ENCODE measurements around the gene MPZL3.
"Not testable (repeated sequence)": the region's sequence is repeated elsewhere in the genome, so short reads cannot be mapped to it uniquely, and the experiment has no call there.

The MPZL3 gene

GRCh38 chr11:118212131-118212725, 39.9 kb downstream of the MPZL3 start:
- DNase-seq: no peak

- DNase-seq: no peak
These were observed 41.2 kb downstream of the MPZL3 start for GRCh38 chr11:118211006-118211405.

GRCh38 chr11:118210323-118210722, 41.8 kb downstream of the MPZL3 start:
- no peak for DNase-seq

GRCh38 chr11:118209033-118209432, 43.1 kb downstream of the MPZL3 start:
- DNase-seq: no peak

GRCh38 chr11:118207079-118207478, 45.1 kb downstream of the MPZL3 start:
- no peak for DNase-seq

GRCh38 chr11:118206391-118207031, 45.7 kb downstream of the MPZL3 start:
- DNase-seq: no peak

GRCh38 chr11:118205606-118206378, 46.4 kb downstream of the MPZL3 start:
- no peak for DNase-seq

- DNase-seq: peak; percentile 73
These were observed 49.4 kb downstream of the MPZL3 start for GRCh38 chr11:118202599-118203422.

GRCh38 chr11:118201966-118202365, 50.2 kb downstream of the MPZL3 start:
- no peak for DNase-seq

GRCh38 chr11:118200901-118201680, 51.1 kb downstream of the MPZL3 start:
- DNase-seq: peak; percentile 23

- DNase-seq: no peak
These were observed 51.7 kb downstream of the MPZL3 start for GRCh38 chr11:118200497-118200896.

- no peak for DNase-seq
These were observed 53.0 kb downstream of the MPZL3 start for GRCh38 chr11:118199135-118199534.

GRCh38 chr11:118198370-118198769, 53.8 kb downstream of the MPZL3 start:
- DNase-seq: peak; percentile 90

GRCh38 chr11:118194835-118195627, 57.1 kb downstream of the MPZL3 start:
- no peak for DNase-seq

GRCh38 chr11:118193910-118194566, 58.1 kb downstream of the MPZL3 start:
- DNase-seq: no peak

GRCh38 chr11:118192817-118193216, 59.3 kb downstream of the MPZL3 start:
- not testable (repeated sequence) for DNase-seq

- DNase-seq: not testable (repeated sequence)
These were observed 61.1 kb downstream of the MPZL3 start for GRCh38 chr11:118190942-118191506.

- DNase-seq: no peak
These were observed 65.6 kb downstream of the MPZL3 start for GRCh38 chr11:118186346-118187107.

GRCh38 chr11:118184784-118185579, 67.2 kb downstream of the MPZL3 start:
- no peak for DNase-seq
